Kidney (tissue), 14 donors: ENCODE measurements around the gene ICA1L. TPM values are rescaled to one million over a fixed set of nuclear protein-coding genes. Genes with fewer than 3 reads are reported as not detected.
A peak's percentile ranks its signal among the peaks of the same experiment; 100 is the strongest.

Source experiments
- DNase-seq, 5 donors: peaks; one replicate each; pipeline ENCODE4 v3.0.0-alpha.2; 2013 to 2020
- FAIRE-seq: peaks from 2 replicates; lab custom pipeline; 2012; peaks lifted over from hg19 to GRCh38; lab: Jason Lieb, UNC
- H3K27ac ChIP-seq, 2 donors: one replicate each; pipeline ENCODE4 v1.7.0; 2013; ENCODE audit warnings: low read depth in 2 of 2, low read length in 2 of 2, inconsistent platforms in 1 of 2
- H3K27me3 ChIP-seq: one replicate; pipeline ENCODE4 v1.7.1; 2013; ENCODE audit warnings: low read length, inconsistent platforms; ENCODE audit not compliant: control insufficient read depth, insufficient read depth
- H3K36me3 ChIP-seq, 3 donors: one replicate each; pipeline versions ENCODE4 v1.7.0 to v1.7.1; 2013; ENCODE audit warnings: low read length in 3 of 3, control low read depth in 1 of 3, inconsistent platforms in 1 of 3; ENCODE audit not compliant: insufficient read depth in 3 of 3, control insufficient read depth in 2 of 3
- H3K4me1 ChIP-seq, 3 donors: one replicate each; pipeline versions ENCODE4 v1.7.0 to v1.7.1; 2013; ENCODE audit warnings: low read length in 3 of 3, inconsistent platforms in 1 of 3, low read depth in 1 of 3; ENCODE audit not compliant: control insufficient read depth in 2 of 3, insufficient read depth in 2 of 3
- H3K4me3 ChIP-seq, 3 donors: one replicate each; pipeline versions ENCODE4 v1.7.0 to v1.8.1; 2013; ENCODE audit warnings: low read length in 3 of 3, control low read depth in 1 of 3, inconsistent platforms in 1 of 3
- H3K9ac ChIP-seq, 3 donors: one replicate each; pipeline versions ENCODE4 v1.7.0 to v1.7.1; 2013; ENCODE audit warnings: low read length in 3 of 3, control low read depth in 1 of 3, inconsistent platforms in 1 of 3
- H3K9me3 ChIP-seq, 3 donors: one replicate each; pipeline versions ENCODE4 v1.7.0 to v1.7.1; 2013; ENCODE audit warnings: low read length in 3 of 3, control low read depth in 1 of 3, inconsistent platforms in 1 of 3; ENCODE audit not compliant: control insufficient read depth in 2 of 3, insufficient read depth in 1 of 3
- intact Hi-C: fragments of 100-400 bp; cut with DNase I; formaldehyde crosslinking; loops from one replicate; pipeline ENCODE4 v1.11.1; 2022
- polyA plus RNA-seq: library from polyadenylated mRNA; stranded (reverse); fragments of 350-450 nt; fragmentation: Illumina TruSeq; extraction: RNeasy Lipid Tissue Mini Kit (QIAGEN cat#74804); gene quantifications from one replicate; pipeline ENCODE4 v1.2.3, GENCODE V29; 2014; ENCODE audit warnings: low read depth, low replicate concordance; ENCODE audit not compliant: insufficient read depth
- total RNA-seq: library from RNA; stranded (reverse); fragmentation: NEBNext Ultra II Directional; extraction: Animal tissue kit (Norgen Biotek cat#: 25700); gene quantifications from one replicate; pipeline ENCODE4 v1.2.1, GENCODE V29; 2021
- TF ChIP-seq, protein P1 (sequence below): IDR thresholded peaks from 3 replicates; pipeline ENCODE4 v1.5.1; 2012; ENCODE audit warnings: mild to moderate bottlenecking, moderate library complexity, borderline replicate concordance; ENCODE audit not compliant: insufficient read depth; ENCODE audit errors: extremely low read depth
- donor health status: control.
- donor health status: control.
- donor health status: control.
- donor health status: control.
- donor health status: control.
- donor health status: DM: yes; HTN: yes; CAD: no.
- donor health status: Normal renal cell carcinoma (clear cell type).

ICA1L gene
- total and polyA plus RNA-seq, 2 donors from 2014 or later: 1.5 to 9.9 TPM

DNA sequence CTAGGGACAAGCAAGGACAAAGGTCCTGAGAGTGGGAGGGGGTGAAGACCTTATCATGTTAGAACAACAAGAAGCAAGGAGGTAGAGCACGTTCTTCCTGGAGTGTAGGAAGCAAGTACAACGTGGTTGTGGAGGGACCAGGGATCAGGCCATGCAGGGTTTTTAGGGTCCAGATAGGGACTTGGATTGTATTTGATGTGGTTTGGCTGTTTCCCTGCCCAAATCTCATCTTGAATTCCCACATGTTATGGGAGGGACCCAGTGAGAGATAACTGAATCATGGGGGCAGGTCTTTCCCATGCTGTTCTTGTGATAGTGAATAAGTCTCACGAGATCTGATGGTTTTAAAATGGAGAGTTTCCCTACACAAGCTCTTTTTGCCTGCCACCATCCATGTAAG lies 53.2 kb downstream of the ICA1L start:
- intact Hi-C loops: no loop called here
- H3K4me3 ChIP-seq: no peak overlapping the region
- H3K27me3 ChIP-seq: no peaks in the 10 kb centered on the region
- no peak overlapping the region for H3K9ac ChIP-seq
- TF ChIP-seq, protein P1, sequence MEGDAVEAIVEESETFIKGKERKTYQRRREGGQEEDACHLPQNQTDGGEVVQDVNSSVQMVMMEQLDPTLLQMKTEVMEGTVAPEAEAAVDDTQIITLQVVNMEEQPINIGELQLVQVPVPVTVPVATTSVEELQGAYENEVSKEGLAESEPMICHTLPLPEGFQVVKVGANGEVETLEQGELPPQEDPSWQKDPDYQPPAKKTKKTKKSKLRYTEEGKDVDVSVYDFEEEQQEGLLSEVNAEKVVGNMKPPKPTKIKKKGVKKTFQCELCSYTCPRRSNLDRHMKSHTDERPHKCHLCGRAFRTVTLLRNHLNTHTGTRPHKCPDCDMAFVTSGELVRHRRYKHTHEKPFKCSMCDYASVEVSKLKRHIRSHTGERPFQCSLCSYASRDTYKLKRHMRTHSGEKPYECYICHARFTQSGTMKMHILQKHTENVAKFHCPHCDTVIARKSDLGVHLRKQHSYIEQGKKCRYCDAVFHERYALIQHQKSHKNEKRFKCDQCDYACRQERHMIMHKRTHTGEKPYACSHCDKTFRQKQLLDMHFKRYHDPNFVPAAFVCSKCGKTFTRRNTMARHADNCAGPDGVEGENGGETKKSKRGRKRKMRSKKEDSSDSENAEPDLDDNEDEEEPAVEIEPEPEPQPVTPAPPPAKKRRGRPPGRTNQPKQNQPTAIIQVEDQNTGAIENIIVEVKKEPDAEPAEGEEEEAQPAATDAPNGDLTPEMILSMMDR: no peak
- FAIRE-seq (no peak), DNase-seq (no peak)
- H3K9me3 ChIP-seq: no peaks in the 10 kb centered on the region
- H3K27ac ChIP-seq: no peak overlapping the region
- no peaks in the 10 kb centered on the region for H3K4me1 ChIP-seq
- H3K36me3 ChIP-seq: no peaks in the 10 kb centered on the region

DNA sequence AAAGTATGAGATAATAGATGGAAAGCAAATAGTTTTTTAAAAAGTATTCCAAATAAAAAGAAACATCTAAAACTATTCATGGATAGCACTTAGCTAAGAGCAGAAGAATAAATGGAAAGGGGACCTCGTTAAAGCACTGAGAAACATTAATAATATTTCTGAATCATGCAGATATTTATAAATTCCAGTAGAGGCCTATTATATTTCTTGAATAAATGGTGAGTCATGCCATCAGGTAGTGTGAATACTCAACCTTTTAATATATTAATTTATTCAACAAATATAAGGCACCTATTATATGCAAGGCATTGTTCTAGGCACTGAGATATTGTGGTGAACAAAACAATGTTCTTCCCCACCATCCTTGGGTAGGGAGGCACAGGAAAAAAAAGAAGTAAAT lies 53.8 kb downstream of the ICA1L start:
- TF ChIP-seq, protein P1: no peak
- FAIRE-seq (no peak), DNase-seq (no peak)
- H3K9ac ChIP-seq: no peak overlapping the region
- H3K36me3 ChIP-seq: no peaks in the 10 kb centered on the region
- H3K27ac ChIP-seq: no peak overlapping the region
- intact Hi-C loops: no loop called here
- H3K4me1 ChIP-seq: no peaks in the 10 kb centered on the region
- H3K27me3 ChIP-seq: no peaks in the 10 kb centered on the region
- no peaks in the 10 kb centered on the region for H3K9me3 ChIP-seq
- H3K4me3 ChIP-seq: no peak overlapping the region

DNA sequence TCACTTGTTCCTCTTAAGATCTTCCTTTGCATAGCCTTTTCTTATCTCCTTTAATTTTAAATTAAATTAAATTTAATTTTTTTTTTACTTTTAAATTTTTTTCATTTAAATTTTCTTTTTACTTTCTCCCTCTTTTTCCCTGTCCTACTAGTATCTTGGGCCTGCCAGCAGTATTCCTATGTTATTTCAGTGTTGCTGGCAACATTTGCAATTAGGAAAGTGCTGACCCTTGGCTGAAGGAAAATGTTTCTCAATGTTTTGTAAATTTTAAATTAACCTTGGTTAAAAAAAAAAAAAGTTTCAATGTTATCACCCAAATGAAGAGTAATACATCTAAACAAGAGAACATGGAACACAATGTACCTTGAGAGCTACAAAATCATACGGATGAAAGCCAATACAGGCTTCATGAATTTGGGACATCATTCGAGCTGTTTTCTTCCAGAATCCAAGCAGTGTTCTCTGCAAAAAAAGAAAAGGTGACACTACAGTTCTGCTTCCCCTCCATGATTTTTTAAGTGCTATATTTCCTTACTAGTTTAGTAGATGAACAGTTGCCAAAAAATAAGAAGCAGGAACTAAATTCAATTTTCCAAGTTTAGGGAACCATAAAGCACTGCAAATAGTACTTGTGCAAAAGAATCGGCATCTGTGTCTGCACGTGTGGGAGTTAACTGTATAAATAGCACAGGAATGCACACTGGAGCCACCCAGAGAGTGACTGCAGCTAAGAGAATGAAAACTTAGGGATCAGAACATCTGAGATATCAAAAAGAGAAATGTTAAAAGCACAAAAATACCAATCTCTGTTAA lies 55.8 kb downstream of the ICA1L start:
- intact Hi-C loops: no loop called here
- TF ChIP-seq, protein P1: no peak
- H3K27me3 ChIP-seq: no peaks in the 10 kb centered on the region
- no peaks in the 10 kb centered on the region for H3K9me3 ChIP-seq
- no peak overlapping the region for H3K9ac ChIP-seq
- no peak overlapping the region for H3K4me3 ChIP-seq
- no peak overlapping the region for H3K27ac ChIP-seq
- DNase-seq (peak in 4 of 5 donors; percentile 30 to 80 (median 60)), FAIRE-seq (peak; percentile 66)
- no peaks in the 10 kb centered on the region for H3K36me3 ChIP-seq
- no peaks in the 10 kb centered on the region for H3K4me1 ChIP-seq
